OCI-LY7 (cell line): Measurements from ENCODE around the gene CHCHD10. TPM values are rescaled to one million over a fixed set of nuclear protein-coding genes. Genes with fewer than 3 reads are reported as not detected.

Experiments used
- BruUV-seq: library from RNA; stranded (reverse); fragments of 400-500 nt; replicated peaks from 2 replicates; lab custom pipeline; 2021; lab: Mats Ljungman, UMichigan
- CTCF ChIA-PET: fragments of 300-600 bp; sonication (Branson Sonifier 250); formaldehyde crosslinking; loops from one replicate; lab custom pipeline; 2022; ENCODE audit warnings: antibody characterized with exemption; ENCODE audit not compliant: unreplicated experiment; lab: Charles Lee
- POLR2A ChIA-PET: fragments of 300-600 bp; sonication (Branson Sonifier 250); formaldehyde crosslinking; loops from one replicate; lab custom pipeline; 2022; ENCODE audit warnings: antibody characterized with exemption; lab: Charles Lee
- DNase-seq: peaks from one replicate; pipeline ENCODE4 v3.0.0-alpha.2; 2015; ENCODE audit warnings: low spot score
- H2AFZ ChIP-seq: fragments of 200-600 bp; sonication (generic), shearing (Covaris generic); 2 replicates; pipeline ENCODE4 v1.6.1; 2014; ENCODE audit warnings: mild to moderate bottlenecking, antibody characterized with exemption, low read length, moderate library complexity
- H3K27ac ChIP-seq: fragments of 200-600 bp; sonication (generic); 2 replicates; pipeline ENCODE4 v1.5.1; 2014; ENCODE audit warnings: mixed run types, low read depth, mild to moderate bottlenecking, moderate library complexity, low read length, inconsistent platforms; ENCODE audit not compliant: poor library complexity, severe bottlenecking
- H3K36me3 ChIP-seq: fragments of 200-600 bp; sonication (generic); 2 replicates; pipeline ENCODE4 v1.6.1; 2014; ENCODE audit warnings: mild to moderate bottlenecking, antibody characterized with exemption, low read length, moderate library complexity, mixed read lengths; ENCODE audit not compliant: insufficient read depth
- H3K4me1 ChIP-seq: fragments of 200-600 bp; sonication (generic); 2 replicates; pipeline ENCODE4 v1.5.1; 2014; ENCODE audit warnings: mild to moderate bottlenecking, low read length; ENCODE audit not compliant: insufficient read depth, poor library complexity, severe bottlenecking
- H3K4me2 ChIP-seq: fragments of 200-600 bp; sonication (generic); 2 replicates; pipeline ENCODE4 v1.6.1; 2014; ENCODE audit warnings: mild to moderate bottlenecking, low read length
- H3K4me3 ChIP-seq: fragments of 200-600 bp; sonication (generic); 2 replicates; pipeline ENCODE4 v1.5.1; 2014; ENCODE audit warnings: mild to moderate bottlenecking, low read depth, low read length; ENCODE audit not compliant: poor library complexity, severe bottlenecking
- H3K79me2 ChIP-seq: fragments of 200-600 bp; sonication (generic); 2 replicates; pipeline ENCODE4 v1.6.1; 2016; ENCODE audit warnings: low read depth, mild to moderate bottlenecking, low read length, moderate library complexity, mixed read lengths; ENCODE audit not compliant: insufficient read depth
- H3K9me2 ChIP-seq: fragments of 200-600 bp; sonication (generic); 2 replicates; pipeline ENCODE4 v1.6.1; 2016; ENCODE audit warnings: mild to moderate bottlenecking, low read length, mixed read lengths; ENCODE audit not compliant: insufficient read depth
- H3K9me3 ChIP-seq: fragments of 200-600 bp; sonication (generic); 2 replicates; pipeline ENCODE4 v1.6.1; 2014; ENCODE audit warnings: mild to moderate bottlenecking, mixed run types, low read length, mixed read lengths
- H4K20me1 ChIP-seq: fragments of 200-600 bp; sonication (generic); 2 replicates; pipeline ENCODE4 v1.6.1; 2014; ENCODE audit warnings: mild to moderate bottlenecking, antibody characterized with exemption, low read length, moderate library complexity, mixed read lengths; ENCODE audit not compliant: insufficient read depth
- EZH2phosphoT487 ChIP-seq: fragments of 200-600 bp; sonication (generic); IDR thresholded peaks from 2 replicates; pipeline ENCODE4 v1.6.1; 2018; ENCODE audit warnings: low read depth, borderline replicate concordance, mild to moderate bottlenecking, mixed run types, antibody characterized with exemption, low read length, moderate library complexity, mixed read lengths
- intact Hi-C: fragments of 100-400 bp; cut with micrococcal nuclease; formaldehyde crosslinking; loops from one replicate; pipeline ENCODE4 v1.10.0; 2022; ENCODE audit not compliant: unreplicated experiment
- total RNA-seq, 2 experiments: library from RNA; depleted of rRNA in 1 of 2; stranded (reverse); fragments of >200 nt in 1 of 2; shearing (Covaris generic) in 1 of 2; gene quantifications; 2 replicates each; pipeline ENCODE4 v1.2.3, GENCODE V29; 2014 to 2022
- TF ChIP-seq, protein P1 (sequence below): fragments of 200-600 bp; sonication (generic); conservative IDR thresholded peaks from 2 replicates; pipeline ENCODE4 v1.5.1; 2014; ENCODE audit warnings: mild to moderate bottlenecking, antibody characterized with exemption, low read length, moderate library complexity, mixed read lengths

The CHCHD10 gene
- total RNA-seq, 2 experiments from 2014 or later: 50.8 to 252 TPM

DNA sequence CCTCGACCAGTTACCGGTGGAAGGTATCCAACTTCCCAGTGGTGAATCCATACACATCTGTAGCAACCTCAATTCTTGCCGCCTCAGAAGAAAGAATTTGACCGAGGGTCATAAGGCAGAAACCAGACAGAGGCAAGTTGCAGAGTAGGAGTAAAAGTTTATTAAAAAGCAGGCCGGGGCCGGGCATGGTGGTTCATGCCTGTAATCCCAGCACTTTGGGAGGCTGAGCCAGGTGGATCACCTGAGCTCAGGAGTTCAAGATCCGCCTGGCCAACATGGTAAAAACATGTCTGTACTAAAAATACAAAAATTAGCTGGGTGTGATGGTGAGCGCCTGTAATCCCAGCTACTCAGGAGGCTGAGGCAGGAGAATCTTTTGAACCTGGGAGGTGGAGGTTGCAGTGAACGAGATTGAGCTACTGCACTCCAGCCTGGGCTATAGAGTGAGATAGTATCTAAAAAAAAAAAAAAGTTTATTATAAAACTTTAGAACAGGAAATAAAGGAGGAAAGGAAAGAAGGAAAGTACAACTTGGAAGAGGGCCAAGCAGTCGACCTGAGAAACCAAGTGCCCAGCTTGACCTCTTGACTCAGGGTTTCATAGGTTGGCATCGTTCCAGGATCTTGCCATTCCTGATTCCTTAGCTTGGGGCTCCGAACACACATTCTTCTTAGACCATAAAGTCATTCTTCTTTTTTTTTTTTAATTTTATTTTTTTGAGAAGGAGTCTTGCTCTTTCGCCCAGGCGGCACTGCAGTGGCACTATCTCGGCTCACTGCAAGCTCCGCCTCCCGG, 49.2 kb downstream of the CHCHD10 start:
- H3K27ac ChIP-seq: no peak overlapping the region
- TF ChIP-seq, protein P1, sequence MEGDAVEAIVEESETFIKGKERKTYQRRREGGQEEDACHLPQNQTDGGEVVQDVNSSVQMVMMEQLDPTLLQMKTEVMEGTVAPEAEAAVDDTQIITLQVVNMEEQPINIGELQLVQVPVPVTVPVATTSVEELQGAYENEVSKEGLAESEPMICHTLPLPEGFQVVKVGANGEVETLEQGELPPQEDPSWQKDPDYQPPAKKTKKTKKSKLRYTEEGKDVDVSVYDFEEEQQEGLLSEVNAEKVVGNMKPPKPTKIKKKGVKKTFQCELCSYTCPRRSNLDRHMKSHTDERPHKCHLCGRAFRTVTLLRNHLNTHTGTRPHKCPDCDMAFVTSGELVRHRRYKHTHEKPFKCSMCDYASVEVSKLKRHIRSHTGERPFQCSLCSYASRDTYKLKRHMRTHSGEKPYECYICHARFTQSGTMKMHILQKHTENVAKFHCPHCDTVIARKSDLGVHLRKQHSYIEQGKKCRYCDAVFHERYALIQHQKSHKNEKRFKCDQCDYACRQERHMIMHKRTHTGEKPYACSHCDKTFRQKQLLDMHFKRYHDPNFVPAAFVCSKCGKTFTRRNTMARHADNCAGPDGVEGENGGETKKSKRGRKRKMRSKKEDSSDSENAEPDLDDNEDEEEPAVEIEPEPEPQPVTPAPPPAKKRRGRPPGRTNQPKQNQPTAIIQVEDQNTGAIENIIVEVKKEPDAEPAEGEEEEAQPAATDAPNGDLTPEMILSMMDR: no peak
- TF ChIP-seq EZH2phosphoT487: no peak
- peaks cover 13% of the 10 kb centered on the region; the same call in 1 of the 2 replicates for H3K79me2 ChIP-seq
- intact Hi-C loops: no loop called here
- no peaks in the 10 kb centered on the region for H4K20me1 ChIP-seq
- H3K9me3 ChIP-seq: no peaks in the 10 kb centered on the region
- ChIA-PET POLR2A (interaction anchor here (0.6 kb wide), 1 partner anchor 138 kb away, joined by 3 read pairs; the partner anchor contains the start of gene IGLL1), CTCF (no interaction called here)
- no peak overlapping the region for H3K4me3 ChIP-seq
- H3K9me2 ChIP-seq: no peaks in the 10 kb centered on the region
- H3K4me1 ChIP-seq: peaks cover 15% of the 10 kb centered on the region
- no TSS peak for BruUV-seq
- no peak overlapping the region for H2AFZ ChIP-seq
- peaks cover 9% of the 10 kb centered on the region; the same call in 1 of the 2 replicates for H3K36me3 ChIP-seq
- H3K4me2 ChIP-seq: no peak overlapping the region
- no peak for DNase-seq

DNA sequence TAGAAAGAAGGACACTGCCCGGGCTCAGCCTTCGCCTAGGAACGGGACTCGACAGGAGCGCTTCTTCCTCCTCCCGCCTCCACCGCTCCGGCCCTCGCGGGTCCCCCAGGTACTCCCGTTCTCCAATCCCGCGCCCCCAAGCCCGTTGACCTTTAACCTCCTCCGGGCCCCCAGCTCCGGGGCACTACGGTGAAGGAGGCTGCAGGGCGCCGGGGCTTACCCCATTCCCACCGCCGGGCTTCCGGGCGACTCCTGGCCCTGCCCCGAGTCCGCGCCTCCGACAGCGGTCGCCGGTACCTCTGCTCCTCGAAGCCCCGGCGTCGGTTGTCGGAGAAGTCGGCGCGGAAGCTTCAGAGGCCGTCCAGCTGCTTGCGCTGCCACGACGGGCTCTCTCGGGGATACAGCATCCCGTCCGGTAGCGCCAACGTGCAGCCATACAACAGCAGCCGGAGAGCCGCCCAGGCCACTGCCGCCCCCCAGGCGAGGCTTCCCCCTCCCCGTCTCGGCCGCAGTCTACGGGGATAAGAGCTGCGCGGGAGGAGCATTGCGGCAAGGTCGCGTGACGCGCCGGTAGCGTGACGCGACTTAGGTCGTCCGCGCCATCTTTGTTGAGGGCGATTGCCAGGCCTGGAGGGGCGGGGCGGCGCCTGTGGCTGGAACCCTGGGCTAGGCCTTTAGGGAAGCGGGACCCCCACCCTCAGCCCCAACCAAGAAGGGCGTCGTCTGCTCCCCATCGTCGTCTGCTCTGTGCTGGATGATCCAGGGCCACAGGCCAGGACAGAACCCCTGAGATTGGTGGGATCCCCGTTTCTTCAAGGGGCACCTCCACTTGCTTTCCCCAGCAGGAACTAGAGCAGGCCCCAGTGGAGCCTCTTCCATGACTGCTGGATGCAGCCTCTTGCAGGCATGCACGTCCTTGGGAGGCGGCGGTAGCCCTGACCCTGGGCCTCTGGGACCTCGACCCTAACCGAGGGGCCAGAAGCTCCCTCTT, 50.7 kb downstream of the CHCHD10 start:
- H3K36me3 ChIP-seq: peaks cover 18% of the 10 kb centered on the region; the same call in 1 of the 2 replicates
- intact Hi-C loops: loop anchor here (1.0 kb wide), 2 partner anchors 34 to 49 kb away; partner anchors contain the start of gene ZNF70
- no peak for TF ChIP-seq EZH2phosphoT487
- TF ChIP-seq, protein P1: no peak
- TSS peak; percentile 39 for BruUV-seq
- no peaks in the 10 kb centered on the region for H3K9me3 ChIP-seq
- peaks cover 15% of the 10 kb centered on the region for H3K4me1 ChIP-seq
- H3K4me3 ChIP-seq: peak overlapping the region; percentile 79
- ChIA-PET CTCF (interaction anchor here (0.5 to 0.7 kb wide), 2 partner anchors 103 to 129 kb away, joined by 3 read pairs; no protein-coding TSS in a partner anchor), POLR2A (interaction anchor here (0.5 kb wide), 1 partner anchor 10 kb away, joined by 3 read pairs; no protein-coding TSS in a partner anchor)
- H2AFZ ChIP-seq: peak overlapping the region; percentile 90
- H4K20me1 ChIP-seq: no peaks in the 10 kb centered on the region
- H3K27ac ChIP-seq: peak overlapping the region; percentile 38
- H3K4me2 ChIP-seq: peak overlapping the region; percentile 80
- H3K79me2 ChIP-seq: peaks cover 13% of the 10 kb centered on the region; the same call in 1 of the 2 replicates
- DNase-seq: peak; percentile 94
- H3K9me2 ChIP-seq: no peaks in the 10 kb centered on the region

Other genes starting within 250 kb of the CHCHD10 start
- gene IGLL1, start 187.7 kb downstream of the CHCHD10 start, total RNA-seq (2014; rRNA removed; shearing (Covaris generic)): not detected in 2 replicates
- not detected in 2 replicates for gene IGLL1, start 187.7 kb downstream of the CHCHD10 start, total RNA-seq (2022)
- gene DRICH1, start 135.7 kb downstream of the CHCHD10 start, total RNA-seq (2014; rRNA removed; shearing (Covaris generic)): 0.15 and 0.38 TPM in 2 replicates
- 0.49 TPM in 1 of 2 replicates, not detected in the other for gene DRICH1, start 135.7 kb downstream of the CHCHD10 start, total RNA-seq (2022)
- 0.98 TPM in 1 of 2 replicates, not detected in the other for gene RGL4, start 77.0 kb downstream of the CHCHD10 start, total RNA-seq (2014; rRNA removed; shearing (Covaris generic))
- 0.89 and 0.97 TPM in 2 replicates for gene RGL4, start 77.0 kb downstream of the CHCHD10 start, total RNA-seq (2022)
- gene ZNF70, start 16.9 kb downstream of the CHCHD10 start, total RNA-seq (2014; rRNA removed; shearing (Covaris generic)): 5.1 and 6.0 TPM in 2 replicates
- gene ZNF70, start 16.9 kb downstream of the CHCHD10 start, total RNA-seq (2022): 8.4 and 8.7 TPM in 2 replicates
- 163 and 241 TPM in 2 replicates for gene VPREB3, start 13.5 kb downstream of the CHCHD10 start, total RNA-seq (2014; rRNA removed; shearing (Covaris generic))
- gene VPREB3, start 13.5 kb downstream of the CHCHD10 start, total RNA-seq (2022): 312 and 333 TPM in 2 replicates
- 1.0 and 1.7 TPM in 2 replicates for gene C22orf15, start 5.0 kb downstream of the CHCHD10 start, total RNA-seq (2014; rRNA removed; shearing (Covaris generic))
- 0.86 and 1.3 TPM in 2 replicates for gene C22orf15, start 5.0 kb downstream of the CHCHD10 start, total RNA-seq (2022)
- 10.0 and 12.9 TPM in 2 replicates for gene MMP11, start 4.9 kb upstream of the CHCHD10 start, total RNA-seq (2014; rRNA removed; shearing (Covaris generic))
- 6.3 and 9.2 TPM in 2 replicates for gene MMP11, start 4.9 kb upstream of the CHCHD10 start, total RNA-seq (2022)
- 265 and 297 TPM in 2 replicates for gene SMARCB1, start 19.0 kb upstream of the CHCHD10 start, total RNA-seq (2014; rRNA removed; shearing (Covaris generic))
- 242 and 252 TPM in 2 replicates for gene SMARCB1, start 19.0 kb upstream of the CHCHD10 start, total RNA-seq (2022)
- gene DERL3, start 71.0 kb upstream of the CHCHD10 start, total RNA-seq (2014; rRNA removed; shearing (Covaris generic)): 34.6 and 44.6 TPM in 2 replicates
- gene DERL3, start 71.0 kb upstream of the CHCHD10 start, total RNA-seq (2022): 52.1 and 64.1 TPM in 2 replicates
- gene SLC2A11, start 89.9 kb upstream of the CHCHD10 start, total RNA-seq (2014; rRNA removed; shearing (Covaris generic)): 16.0 and 16.4 TPM in 2 replicates
- gene SLC2A11, start 89.9 kb upstream of the CHCHD10 start, total RNA-seq (2022): 41.6 and 50.2 TPM in 2 replicates
- gene MIF, start 126.4 kb upstream of the CHCHD10 start, total RNA-seq (2014; rRNA removed; shearing (Covaris generic)): 861 and 1,440 TPM in 2 replicates
- gene MIF, start 126.4 kb upstream of the CHCHD10 start, total RNA-seq (2022): 1,078 and 1,202 TPM in 2 replicates
- not detected in 2 replicates for gene GSTT2B, start 193.2 kb upstream of the CHCHD10 start, total RNA-seq (2014; rRNA removed; shearing (Covaris generic))
- not detected in 2 replicates for gene GSTT2B, start 193.2 kb upstream of the CHCHD10 start, total RNA-seq (2022)
- 2.4 and 4.6 TPM in 2 replicates for gene DDTL, start 198.9 kb upstream of the CHCHD10 start, total RNA-seq (2014; rRNA removed; shearing (Covaris generic))
- gene DDTL, start 198.9 kb upstream of the CHCHD10 start, total RNA-seq (2022): 3.7 and 4.1 TPM in 2 replicates
- gene DDT, start 206.5 kb upstream of the CHCHD10 start, total RNA-seq (2014; rRNA removed; shearing (Covaris generic)): 168 and 252 TPM in 2 replicates
- 161 and 182 TPM in 2 replicates for gene DDT, start 206.5 kb upstream of the CHCHD10 start, total RNA-seq (2022)
- gene GSTT2, start 212.2 kb upstream of the CHCHD10 start, total RNA-seq (2014; rRNA removed; shearing (Covaris generic)): not detected in 2 replicates
- gene GSTT2, start 212.2 kb upstream of the CHCHD10 start, total RNA-seq (2022): not detected in 2 replicates
- gene GSTT4, start 237.5 kb upstream of the CHCHD10 start, total RNA-seq (2014; rRNA removed; shearing (Covaris generic)): not detected in 2 replicates
- gene GSTT4, start 237.5 kb upstream of the CHCHD10 start, total RNA-seq (2022): not detected in 2 replicates
- gene CABIN1, start 243.3 kb upstream of the CHCHD10 start, total RNA-seq (2014; rRNA removed; shearing (Covaris generic)): 64.5 and 73.0 TPM in 2 replicates
- gene CABIN1, start 243.3 kb upstream of the CHCHD10 start, total RNA-seq (2022): 76.9 and 87.0 TPM in 2 replicates